Fibroblast of lung (primary cell): ENCODE results near the gene MATN3. TPM values are rescaled to one million over a fixed set of nuclear protein-coding genes. Genes with fewer than 3 reads are reported as not detected.

ENCODE experiments used
- DNase-seq, 2 donors: peaks; one replicate each; pipeline versions ENCODE4 v3.0.0 to v3.0.0-alpha.2; 2010; ENCODE audit warnings: low read depth in 2 of 2
- H2AFZ ChIP-seq: 2 replicates; pipeline ENCODE4 v1.5.1; 2012; ENCODE audit warnings: low read length, control low read depth, inconsistent platforms
- H3K27ac ChIP-seq: 2 replicates; pipeline ENCODE4 v1.5.1; 2011; ENCODE audit warnings: low read length, control low read depth; ENCODE audit not compliant: insufficient read depth
- H3K27me3 ChIP-seq: 2 replicates; pipeline ENCODE4 v1.5.1; 2011; ENCODE audit warnings: mild to moderate bottlenecking, low read length; ENCODE audit not compliant: control insufficient read depth, insufficient read depth
- H3K36me3 ChIP-seq: 2 replicates; pipeline ENCODE4 v1.5.1; 2011; ENCODE audit warnings: low read length; ENCODE audit not compliant: control insufficient read depth, insufficient read depth
- H3K4me1 ChIP-seq: 2 replicates; pipeline ENCODE4 v1.5.1; 2011; ENCODE audit warnings: low read length; ENCODE audit not compliant: control insufficient read depth, insufficient read depth; ENCODE audit errors: extremely low read depth
- H3K4me2 ChIP-seq: 2 replicates; pipeline ENCODE4 v1.5.1; 2011; ENCODE audit warnings: low read length, control low read depth; ENCODE audit not compliant: insufficient read depth; ENCODE audit errors: extremely low read depth
- H3K4me3 ChIP-seq, 4 experiments: fragments of 200-600 bp in 1 of 4; sonication (generic) in 1 of 4; replicated peaks in 1 of 4; 2 replicates each; pipeline ENCODE4 v1.5.1; 2011 to 2016; ENCODE audit warnings: low read length in 4 of 4, low read depth in 3 of 4, mild to moderate bottlenecking in 3 of 4, control low read depth in 2 of 4, inconsistent platforms in 1 of 4, mixed read lengths in 1 of 4; ENCODE audit not compliant: insufficient read depth in 1 of 4; ENCODE audit errors: control extremely low read depth in 1 of 4
- H3K79me2 ChIP-seq: 2 replicates; pipeline ENCODE4 v1.5.1; 2012; ENCODE audit warnings: mild to moderate bottlenecking, low read length, inconsistent platforms; ENCODE audit not compliant: control insufficient read depth, insufficient read depth
- H3K9ac ChIP-seq: 2 replicates; pipeline ENCODE4 v1.5.1; 2011; ENCODE audit warnings: mild to moderate bottlenecking, low read length, control low read depth; ENCODE audit not compliant: insufficient read depth
- H3K9me3 ChIP-seq: 2 replicates; pipeline ENCODE4 v1.5.1; 2012; ENCODE audit warnings: low read depth, low read length; ENCODE audit not compliant: control insufficient read depth, insufficient read depth
- H4K20me1 ChIP-seq: 2 replicates; pipeline ENCODE4 v1.5.1; 2011; ENCODE audit warnings: low read length; ENCODE audit not compliant: control insufficient read depth, insufficient read depth; ENCODE audit errors: extremely low read depth
- CTCF ChIP-seq, 2 donors: IDR thresholded peaks in 1 of 2; conservative IDR thresholded peaks in 1 of 2; 1 replicate in 1 of 2; 2 replicates in 1 of 2; pipeline ENCODE4 v1.5.1; 2011 to 2012; ENCODE audit warnings: low read length in 2 of 2, control low read depth in 1 of 2, inconsistent platforms in 1 of 2, low read depth in 1 of 2, mild to moderate bottlenecking in 1 of 2
- EZH2 ChIP-seq: IDR thresholded peaks from 2 replicates; pipeline ENCODE4 v1.5.1; 2012; ENCODE audit warnings: low read length, control low read depth, mild to moderate bottlenecking; ENCODE audit errors: missing control alignments
- polyA plus RNA-seq, 2 donors: library from polyadenylated mRNA; depleted of rRNA in 1 of 2; stranded (reverse) in 1 of 2; unstranded in 1 of 2; fragments of >200 nt; gene quantifications; 2 replicates each; pipeline ENCODE4 v1.2.1, GENCODE V29; 2011 to 2012; ENCODE audit warnings: missing spikeins in 1 of 2
- total RNA-seq: library from RNA; depleted of rRNA; stranded (reverse); fragments of >200 nt; gene quantifications from 2 replicates; pipeline ENCODE4 v1.2.1, GENCODE V29; 2014

The MATN3 gene
- total and polyA plus RNA-seq, 2 donors (not counting 1 experiment from before 2014, with no cell fraction given), result 2.3 to 6.9 TPM

DNA sequence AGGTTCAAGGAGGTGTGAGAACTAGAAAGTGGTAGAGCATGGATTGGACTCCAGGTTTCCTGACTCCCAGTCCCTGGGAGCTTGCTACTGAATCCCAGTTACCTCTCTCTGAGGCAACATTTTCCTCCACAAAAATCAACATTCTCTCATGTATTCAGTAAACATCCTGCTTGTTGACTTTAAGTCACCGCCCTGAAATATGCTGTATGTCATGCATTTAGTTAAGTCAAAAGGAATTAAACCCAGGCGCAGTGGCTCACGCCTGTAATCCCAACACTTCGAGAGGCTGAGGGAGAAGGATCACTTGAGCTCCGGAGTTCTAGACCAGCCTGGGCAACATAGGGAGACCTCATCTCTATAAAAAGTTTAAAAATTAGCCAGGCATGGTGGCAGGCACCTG lies 3.8 kb downstream of the MATN3 start:
- Histone ChIP-seq H3K9me3 (no peaks in the 10 kb centered on the region), H3K79me2 (no peaks in the 10 kb centered on the region), H4K20me1 (no peaks in the 10 kb centered on the region), H3K36me3 (no peaks in the 10 kb centered on the region), H2AFZ (no peak overlapping the region), H3K9ac (no peak overlapping the region), H3K27ac (no peak overlapping the region), H3K4me3 (no peak overlapping the region), H3K27me3 (no peaks in the 10 kb centered on the region), H3K4me2 (no peak overlapping the region), H3K4me1 (no peaks in the 10 kb centered on the region)
- TF ChIP-seq CTCF (conservative IDR thresholded peaks at IDR 0.05 in 1 of 2, IDR thresholded peaks at IDR 0.05 in 1 of 2; ENCODE audit: low read depth in 1 of 2, low read length in 2 of 2) (no peak), EZH2 (no peak)
- DNase-seq, result no peak

DNA sequence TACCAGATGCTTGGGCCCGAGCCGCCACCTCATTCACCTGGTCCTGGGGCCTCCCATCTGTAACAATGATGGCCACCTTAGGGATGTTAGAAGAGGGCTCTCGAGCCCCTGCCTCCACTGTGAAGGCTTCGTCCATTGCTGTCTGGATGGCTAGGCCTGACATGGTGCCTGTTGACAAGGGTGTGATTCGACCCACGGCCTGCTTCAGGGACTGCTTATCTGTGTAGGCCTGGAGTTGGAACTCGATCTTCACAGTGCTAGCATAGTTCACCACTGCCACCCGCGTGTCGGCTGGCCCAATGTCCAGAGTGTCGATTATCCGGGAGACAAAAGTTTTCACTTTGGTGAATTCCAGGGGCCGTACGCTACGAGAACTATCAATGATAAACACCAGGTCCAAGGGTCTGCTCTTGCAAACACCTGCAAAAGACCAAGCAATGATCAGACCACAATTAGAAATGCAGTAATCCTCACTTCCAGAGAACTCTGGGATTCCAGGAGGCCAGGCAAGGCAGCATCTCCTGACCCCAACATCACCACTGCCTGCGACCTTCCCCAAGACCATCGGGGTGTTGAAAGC lies 6.5 kb downstream of the MATN3 start:
- Histone ChIP-seq H3K36me3 (no peaks in the 10 kb centered on the region), H2AFZ (no peak overlapping the region)

GRCh38 chr2:20005067-20005627 lies 7.3 kb downstream of the MATN3 start:
- no peak for DNase-seq
- Histone ChIP-seq H3K27me3 (no peaks in the 10 kb centered on the region), H3K27ac (no peak overlapping the region)

More for the DNA sequence above, 6.5 kb downstream of the MATN3 start:
- no peak overlapping the region for H3K27ac ChIP-seq
- TF ChIP-seq EZH2 (no peak), CTCF (conservative IDR thresholded peaks at IDR 0.05 in 1 of 2, IDR thresholded peaks at IDR 0.05 in 1 of 2; ENCODE audit: low read depth in 1 of 2, low read length in 2 of 2) (no peak)
- H3K4me2 ChIP-seq, result no peak overlapping the region
- no peaks in the 10 kb centered on the region for H4K20me1 ChIP-seq
- no peaks in the 10 kb centered on the region for H3K79me2 ChIP-seq
- H3K4me1 ChIP-seq, result no peaks in the 10 kb centered on the region
- no peak overlapping the region for H3K4me3 ChIP-seq
- no peak for DNase-seq
- H3K9ac ChIP-seq, result no peak overlapping the region
- no peaks in the 10 kb centered on the region for H3K9me3 ChIP-seq
- H3K27me3 ChIP-seq, result no peaks in the 10 kb centered on the region

More at GRCh38 chr2:20005067-20005627, 7.3 kb downstream of the MATN3 start:
- Histone ChIP-seq H3K9ac (no peak overlapping the region), H3K4me1 (no peaks in the 10 kb centered on the region), H3K4me3 (no peak overlapping the region), H3K36me3 (no peaks in the 10 kb centered on the region), H3K79me2 (no peaks in the 10 kb centered on the region), H3K4me2 (no peak overlapping the region), H2AFZ (no peak overlapping the region), H3K9me3 (no peaks in the 10 kb centered on the region), H4K20me1 (no peaks in the 10 kb centered on the region)
- TF ChIP-seq CTCF (conservative IDR thresholded peaks at IDR 0.05 in 1 of 2, IDR thresholded peaks at IDR 0.05 in 1 of 2; ENCODE audit: low read depth in 1 of 2, low read length in 2 of 2) (no peak), EZH2 (no peak)
